Endothelial cell of umbilical vein (primary cell): Measurements from ENCODE around the gene LRRTM4.

Experiments used
- CTCF ChIP-seq, 2 donors: IDR thresholded peaks; 1 replicate in 1 of 2; 2 replicates in 1 of 2; pipeline ENCODE4 v1.5.1; 2011; ENCODE audit warnings: low read length in 2 of 2, mild to moderate bottlenecking in 2 of 2, moderate library complexity in 2 of 2, control low read depth in 1 of 2, inconsistent platforms in 1 of 2, low read depth in 1 of 2; ENCODE audit not compliant: insufficient read depth in 1 of 2; ENCODE audit errors: extremely low read depth in 1 of 2
- EZH2 ChIP-seq: IDR thresholded peaks from 2 replicates; pipeline ENCODE4 v1.6.1; 2012; ENCODE audit warnings: borderline replicate concordance, low read depth, mild to moderate bottlenecking, moderate library complexity, low read length, inconsistent platforms; ENCODE audit not compliant: severe bottlenecking
- FOS ChIP-seq: IDR thresholded peaks from 2 replicates; pipeline ENCODE4 v1.6.1; 2011; ENCODE audit warnings: mild to moderate bottlenecking, low read length, moderate library complexity, borderline replicate concordance; ENCODE audit not compliant: insufficient read depth
- POLR2AphosphoS5 ChIP-seq: IDR thresholded peaks from 2 replicates; pipeline ENCODE4 v1.6.1; 2012; ENCODE audit warnings: low read depth, mild to moderate bottlenecking, control low read depth, low read length, moderate library complexity; ENCODE audit not compliant: insufficient read depth

- TF ChIP-seq FOS (no peak), POLR2AphosphoS5 (no peak), CTCF (IDR thresholded peaks at IDR 0.05; ENCODE audit: extremely low read depth in 1 of 2, insufficient read depth in 1 of 2, low read depth in 1 of 2, low read length in 2 of 2) (no peak), EZH2 (no peak)
These were observed 626.7 kb downstream of the LRRTM4 start for GRCh38 chr2:76895469-76895868.
